GM15510 (cell line): Measurements from ENCODE around the gene SUPT16H.

Experiments used
- POLR2A ChIP-seq: IDR thresholded peaks from 3 replicates; pipeline ENCODE4 v1.6.1; 2011; ENCODE audit warnings: borderline replicate concordance; ENCODE audit not compliant: insufficient read length; ENCODE audit errors: extremely low read depth

SUPT16H gene

DNA sequence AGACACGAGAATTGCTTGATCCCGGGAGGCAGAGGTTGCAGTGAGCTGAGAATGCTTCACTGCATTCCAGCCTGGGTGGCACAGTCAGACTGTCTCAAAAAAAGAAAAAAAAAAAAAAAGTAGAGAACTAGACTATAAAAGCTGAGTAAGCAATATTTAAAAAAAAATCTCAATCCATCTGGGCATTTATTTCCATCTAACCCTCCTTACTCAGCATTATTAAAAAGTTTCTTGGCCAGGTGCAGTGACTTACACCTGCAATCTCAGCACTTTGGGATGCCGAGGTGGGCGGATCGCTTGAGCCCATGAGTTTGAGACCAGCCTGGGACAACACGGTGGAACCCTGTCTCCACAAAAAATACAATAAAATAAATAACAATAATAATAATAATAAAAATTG is 4.5 kb downstream of the SUPT16H start:
- no peak for TF ChIP-seq POLR2A

DNA sequence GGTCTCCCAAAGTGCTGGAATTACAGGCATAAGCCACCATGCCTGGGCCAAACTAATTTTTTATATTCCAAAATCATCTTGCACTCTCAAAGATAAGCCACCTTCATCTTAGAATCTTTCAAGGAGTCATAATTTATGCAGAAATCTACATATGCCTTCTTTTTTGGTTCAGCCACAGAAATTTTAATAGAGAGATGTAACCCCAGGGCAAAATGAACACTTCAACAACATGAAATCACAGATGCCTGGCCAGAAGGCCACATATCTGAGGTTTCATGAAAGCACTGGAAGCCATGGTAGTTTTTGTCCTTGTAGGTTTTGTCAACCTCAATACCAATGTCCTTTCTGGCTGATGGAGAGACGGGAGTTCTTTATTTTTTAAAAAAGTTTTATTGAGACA is 9.8 kb downstream of the SUPT16H start:
- TF ChIP-seq POLR2A: no peak

DNA sequence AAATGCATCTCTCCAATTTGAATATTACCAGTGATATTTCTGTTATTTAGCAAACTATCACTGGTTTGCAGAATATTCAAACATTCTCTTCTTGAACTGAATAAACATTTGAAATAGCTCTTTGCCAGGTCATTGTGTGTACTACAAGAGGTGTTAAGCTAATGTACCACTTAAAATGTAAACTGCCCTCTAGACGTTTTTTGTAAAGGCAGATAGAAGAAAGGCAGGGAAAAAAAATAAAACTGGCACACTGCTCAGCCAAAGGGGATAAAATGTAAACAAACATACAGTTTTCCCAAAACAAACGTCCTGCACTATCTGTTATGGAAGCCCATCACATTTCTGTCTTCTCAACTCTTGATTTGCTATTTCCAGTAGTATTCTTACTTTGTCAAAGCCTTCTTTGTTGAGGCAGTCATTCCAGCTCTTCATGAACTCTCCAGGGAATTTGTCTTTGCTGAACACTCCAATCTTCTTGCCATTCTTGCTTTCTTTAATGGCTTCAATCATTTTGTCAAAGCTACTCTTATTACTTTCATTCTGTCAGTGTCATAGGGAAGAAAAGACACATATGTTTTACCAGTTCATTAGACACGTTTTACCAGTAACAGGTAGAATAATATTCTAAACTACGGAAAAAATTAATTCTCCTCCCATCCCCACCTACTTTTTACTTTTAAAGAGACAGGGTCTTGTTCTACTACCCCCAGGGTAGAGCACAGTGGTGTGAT is 13.7 kb downstream of the SUPT16H start:
- no peak for TF ChIP-seq POLR2A

DNA sequence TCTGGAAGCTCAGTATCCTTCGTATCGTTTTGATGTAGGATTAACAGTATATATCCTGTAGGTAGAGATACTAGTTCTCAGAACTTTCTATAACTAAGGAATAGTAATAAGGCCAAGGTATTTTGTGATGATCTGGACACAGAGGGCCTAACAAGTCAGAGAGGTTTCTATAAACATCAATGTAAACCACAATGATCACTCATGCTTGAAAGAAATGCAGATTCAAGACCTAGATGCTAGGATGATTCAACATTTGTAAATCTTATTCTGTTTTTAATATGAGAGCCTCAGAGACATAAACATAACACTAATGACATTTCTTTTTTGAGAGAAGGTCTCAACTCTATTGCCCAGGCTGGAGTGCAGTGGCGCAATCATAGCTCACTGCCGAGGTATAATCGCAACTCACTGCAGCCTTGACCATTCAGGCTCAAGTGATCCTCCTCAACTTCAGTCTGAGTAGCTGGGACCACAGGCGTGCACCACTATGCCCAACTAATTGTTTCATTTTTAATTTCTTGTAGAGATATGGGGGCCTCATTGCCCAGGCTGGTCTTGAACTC is 16.2 kb downstream of the SUPT16H start:
- TF ChIP-seq POLR2A: no peak

DNA sequence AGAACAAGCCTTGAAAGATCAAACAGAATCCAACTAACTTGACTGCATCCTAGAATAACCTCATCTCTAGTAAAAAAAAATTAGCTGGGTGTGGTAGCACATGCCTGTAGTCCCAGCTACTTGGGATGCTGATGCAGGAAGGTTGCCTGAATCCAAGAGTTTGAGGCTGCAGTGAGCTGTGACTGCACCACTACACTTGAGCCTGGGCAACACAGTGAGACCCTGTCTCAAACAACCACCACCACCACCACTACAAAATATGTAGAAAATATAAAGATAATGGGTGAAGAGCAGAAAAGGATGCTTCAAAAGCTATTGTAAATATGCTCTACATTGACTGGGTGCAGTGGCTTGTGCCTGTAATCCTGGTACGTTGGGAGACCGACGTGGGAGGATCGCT is 27.3 kb downstream of the SUPT16H start:
- TF ChIP-seq POLR2A: no peak

DNA sequence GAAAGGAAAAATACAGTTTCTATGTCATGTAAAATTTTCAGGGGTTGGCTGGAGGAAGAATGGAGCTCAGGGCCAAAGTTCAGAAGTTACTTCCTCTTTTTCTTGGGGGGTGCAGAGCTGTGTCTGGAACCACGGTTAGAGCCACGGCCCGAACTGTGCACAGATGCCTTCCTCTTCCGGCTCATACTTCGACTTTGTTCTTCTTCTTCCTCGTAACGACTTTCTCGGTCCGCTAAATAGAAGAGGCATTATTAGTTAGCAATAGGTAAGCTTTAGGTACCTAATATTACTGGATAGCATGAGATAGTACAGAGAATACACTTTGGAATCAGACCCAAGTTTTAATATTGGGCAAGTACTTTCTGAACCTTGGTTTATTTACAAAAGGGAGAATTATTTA is 31.2 kb downstream of the SUPT16H start:
- TF ChIP-seq POLR2A: no peak

DNA sequence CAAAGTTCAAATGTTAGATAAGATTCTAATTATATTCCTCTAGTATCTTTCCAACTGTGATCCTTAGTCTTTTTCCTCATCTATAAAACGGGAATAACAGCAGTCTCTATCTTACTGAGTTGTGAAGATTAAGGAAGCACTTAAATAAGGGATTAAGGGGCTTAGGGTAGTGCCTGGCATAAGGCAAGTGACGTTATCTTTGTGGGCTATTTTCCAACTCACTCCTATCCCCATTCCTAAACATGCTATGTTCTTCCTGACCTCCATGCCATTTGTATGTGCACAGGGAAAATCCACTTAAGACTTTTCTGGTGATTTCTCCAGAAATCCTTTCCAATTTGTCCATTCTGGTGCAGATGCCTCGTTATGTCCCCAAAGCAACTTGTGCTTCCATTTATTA is 33.3 kb downstream of the SUPT16H start:
- TF ChIP-seq POLR2A: no peak

DNA sequence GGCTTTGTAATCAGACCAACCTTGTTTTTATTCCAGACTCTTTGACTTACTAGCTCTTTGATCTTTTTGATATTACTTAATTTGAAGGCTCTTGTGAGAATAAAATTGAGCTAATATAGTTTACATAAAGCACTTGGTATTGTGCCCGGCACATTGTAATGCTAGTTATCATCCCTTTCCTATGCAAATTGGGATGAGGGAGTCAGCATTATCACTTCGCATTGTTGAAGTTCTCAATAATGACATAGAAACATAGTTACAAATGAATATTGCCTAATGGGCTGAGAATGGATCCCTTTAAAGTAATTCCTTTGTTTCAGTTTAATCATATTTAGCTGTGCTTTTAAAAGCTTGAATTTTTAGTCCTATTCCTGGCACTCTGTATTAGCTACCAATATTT is 36.6 kb downstream of the SUPT16H start:
- no peak for TF ChIP-seq POLR2A

DNA sequence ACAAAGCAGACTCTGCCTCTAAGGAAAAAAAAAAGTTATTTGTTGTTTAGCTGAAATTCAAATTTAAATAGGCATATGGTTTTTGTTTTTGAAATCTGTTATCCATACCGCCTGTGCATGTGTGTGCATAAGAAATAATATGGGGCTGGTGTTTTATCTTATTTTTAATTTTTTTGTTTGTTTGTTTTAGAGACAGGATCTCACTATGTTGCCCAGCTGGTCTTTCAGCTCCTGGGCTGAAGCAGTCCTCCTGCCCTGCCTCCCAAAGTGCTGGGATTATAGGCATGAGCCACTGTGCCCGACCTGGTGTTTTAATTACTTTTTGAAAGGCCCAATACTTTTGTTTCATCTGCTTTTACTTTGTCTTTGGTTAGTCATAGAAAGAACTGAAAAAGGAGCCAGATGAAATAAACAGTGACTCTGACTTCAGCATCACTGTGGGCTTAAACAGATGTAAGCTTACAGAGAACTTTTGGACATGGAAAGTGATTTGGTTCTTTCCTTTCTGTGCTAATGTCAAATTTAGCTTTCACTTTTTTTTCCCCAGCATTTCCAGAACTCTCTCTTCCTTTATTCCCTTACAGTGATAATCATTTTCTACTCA is 37.2 kb downstream of the SUPT16H start:
- TF ChIP-seq POLR2A: no peak

DNA sequence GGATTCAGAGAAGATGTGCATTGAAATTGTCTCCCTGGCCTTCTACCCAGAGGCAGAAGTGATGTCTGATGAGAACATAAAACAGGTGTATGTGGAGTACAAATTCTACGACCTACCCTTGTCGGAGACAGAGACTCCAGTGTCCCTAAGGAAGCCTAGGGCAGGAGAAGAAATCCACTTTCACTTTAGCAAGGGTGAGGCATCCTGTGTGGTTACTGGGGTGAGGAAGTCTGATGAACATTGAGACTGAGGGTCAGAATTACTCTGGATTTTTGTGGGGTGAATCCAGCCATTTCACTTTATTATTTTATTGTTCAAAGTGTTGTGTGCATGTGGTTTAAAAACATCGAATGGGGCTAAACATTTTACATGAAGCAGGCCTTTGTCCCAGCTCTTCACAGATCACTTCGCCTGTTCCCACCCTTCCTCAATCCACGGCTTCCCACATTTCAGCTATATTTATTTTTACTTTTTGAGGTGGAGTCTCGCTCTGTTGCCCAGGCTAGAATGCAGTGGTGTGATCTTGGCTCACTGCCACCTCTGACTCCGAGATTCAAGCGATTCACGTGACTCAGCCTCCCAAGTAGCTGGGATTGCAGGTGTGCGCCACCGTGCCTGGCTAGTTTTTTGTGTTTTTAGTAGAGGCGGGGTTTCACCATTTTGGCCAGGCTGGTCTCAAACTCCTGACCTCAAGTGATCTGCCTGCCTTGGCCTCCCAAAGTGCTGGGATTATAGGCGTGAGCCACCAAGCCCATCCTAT is 40.6 kb downstream of the SUPT16H start:
- no peak for TF ChIP-seq POLR2A

DNA sequence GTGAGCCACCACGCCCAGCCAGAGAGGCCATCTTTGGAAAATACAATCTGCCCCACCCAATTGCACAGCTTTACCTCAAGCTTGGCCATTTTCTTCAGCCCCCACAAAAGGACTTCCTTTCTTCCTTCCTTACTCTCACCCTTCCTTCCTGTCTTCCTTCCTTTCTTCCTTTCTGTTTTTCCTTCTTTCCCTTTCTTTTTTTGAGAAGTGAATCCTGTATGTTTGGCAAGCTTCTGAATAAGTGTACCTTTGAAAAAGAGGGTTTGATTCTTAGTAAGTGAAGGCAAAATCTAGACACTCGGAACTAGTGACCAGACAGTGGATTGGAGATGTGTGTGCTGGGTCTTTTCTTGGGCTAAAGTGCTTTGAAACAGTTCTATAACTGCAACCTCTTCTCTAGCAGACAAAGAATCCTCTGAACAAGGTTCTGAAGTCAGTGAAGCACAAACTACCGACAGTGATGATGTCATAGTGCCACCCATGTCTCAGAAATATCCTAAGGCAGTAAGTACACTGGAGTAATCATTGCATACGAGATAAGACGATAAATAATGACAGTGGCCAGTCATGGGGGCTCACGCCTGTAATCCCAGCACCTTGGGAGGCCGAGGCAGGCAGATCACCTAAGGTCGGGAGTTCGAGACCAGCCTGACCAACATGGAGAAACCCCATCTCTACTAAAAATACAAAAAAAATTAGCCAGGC is 49.5 kb downstream of the SUPT16H start:
- no peak for TF ChIP-seq POLR2A

DNA sequence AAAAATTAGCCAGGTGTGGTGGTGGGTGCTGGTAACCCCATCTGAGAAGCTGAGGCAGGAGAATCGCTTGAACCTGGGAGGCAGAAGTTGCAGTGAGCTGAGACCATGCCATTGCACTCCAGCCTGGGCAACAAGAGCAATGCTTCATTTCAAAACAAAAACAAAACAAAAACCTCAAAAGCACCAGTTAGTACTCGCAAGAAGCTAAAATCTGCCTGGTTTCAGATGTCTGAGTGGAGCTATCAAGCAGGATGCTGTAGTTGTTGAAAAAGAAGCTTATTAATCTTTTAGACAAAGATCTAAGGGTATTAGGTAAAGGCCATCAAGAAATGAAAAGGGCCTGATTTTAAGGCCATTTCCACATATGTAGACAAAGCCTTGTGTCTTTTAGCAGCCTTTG is 50.9 kb downstream of the SUPT16H start:
- TF ChIP-seq POLR2A: no peak

DNA sequence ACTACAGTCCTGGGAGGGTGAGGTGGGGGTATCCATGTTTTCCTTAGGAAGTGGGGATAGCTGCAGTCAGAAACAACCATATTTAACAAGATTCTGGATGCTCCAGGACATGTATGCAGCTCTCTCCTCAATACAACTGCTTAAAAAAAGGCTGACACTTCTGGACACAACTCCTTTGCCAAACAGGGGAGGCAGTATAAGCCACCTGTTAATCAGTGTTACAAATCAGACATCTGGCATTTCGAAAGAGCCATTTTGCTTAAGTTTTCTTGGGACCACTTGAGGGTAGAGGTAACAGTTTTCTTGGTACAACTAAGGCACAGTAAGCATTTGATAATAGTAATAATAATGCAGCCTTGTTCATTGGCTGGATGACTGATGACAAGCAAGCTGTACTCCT is 56.8 kb downstream of the SUPT16H start:
- no peak for TF ChIP-seq POLR2A

DNA sequence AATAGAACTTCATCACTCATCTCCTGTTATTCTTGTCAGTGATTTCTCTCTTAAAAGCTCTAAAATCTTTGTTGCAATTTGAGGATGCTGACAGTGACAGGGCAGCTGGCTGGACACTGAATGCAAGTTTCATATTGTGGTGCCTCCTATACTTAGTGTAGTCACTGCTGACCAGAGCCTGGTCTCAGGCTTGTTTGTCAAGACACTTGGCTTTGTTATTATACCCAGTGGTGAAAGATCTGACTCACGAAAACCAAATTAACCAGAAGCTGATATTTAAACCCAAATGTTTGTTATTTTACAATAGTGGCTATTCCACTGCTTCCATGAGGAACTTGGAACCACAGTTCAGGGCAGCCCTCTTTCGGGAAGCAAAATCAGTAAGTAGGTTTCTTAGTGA is 61.1 kb downstream of the SUPT16H start:
- no peak for TF ChIP-seq POLR2A

DNA sequence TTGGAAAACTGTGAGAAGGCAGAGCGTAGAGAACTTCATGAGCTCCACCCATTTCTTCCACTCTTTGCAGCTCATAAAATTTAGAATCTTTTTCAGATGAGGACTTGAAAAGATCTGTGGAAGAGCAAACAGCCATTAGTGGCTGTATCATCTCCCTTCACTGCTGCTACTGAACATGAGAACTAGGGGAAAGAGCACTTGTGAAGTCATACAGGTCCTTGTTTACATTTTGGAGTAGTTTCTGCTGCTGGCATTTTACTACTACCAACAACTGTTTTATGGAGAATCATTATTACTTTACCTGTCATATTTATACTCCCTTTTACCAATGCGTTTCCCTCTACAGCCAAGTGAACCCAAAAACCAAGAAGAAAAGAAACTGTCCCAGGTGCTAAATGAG is 62.9 kb downstream of the SUPT16H start:
- no peak for TF ChIP-seq POLR2A
